GM20431 (cell line): ENCODE data around the gene AMACR.

Experiments
- in situ Hi-C: fragments of 300-500 bp; cut with MseI, MboI; formaldehyde crosslinking; loops from one replicate; pipeline ENCODE4 v1.15.0; 2020; ENCODE audit warnings: low sequenced_read_pairs; ENCODE audit not compliant: unreplicated experiment

AMACR gene

DNA sequence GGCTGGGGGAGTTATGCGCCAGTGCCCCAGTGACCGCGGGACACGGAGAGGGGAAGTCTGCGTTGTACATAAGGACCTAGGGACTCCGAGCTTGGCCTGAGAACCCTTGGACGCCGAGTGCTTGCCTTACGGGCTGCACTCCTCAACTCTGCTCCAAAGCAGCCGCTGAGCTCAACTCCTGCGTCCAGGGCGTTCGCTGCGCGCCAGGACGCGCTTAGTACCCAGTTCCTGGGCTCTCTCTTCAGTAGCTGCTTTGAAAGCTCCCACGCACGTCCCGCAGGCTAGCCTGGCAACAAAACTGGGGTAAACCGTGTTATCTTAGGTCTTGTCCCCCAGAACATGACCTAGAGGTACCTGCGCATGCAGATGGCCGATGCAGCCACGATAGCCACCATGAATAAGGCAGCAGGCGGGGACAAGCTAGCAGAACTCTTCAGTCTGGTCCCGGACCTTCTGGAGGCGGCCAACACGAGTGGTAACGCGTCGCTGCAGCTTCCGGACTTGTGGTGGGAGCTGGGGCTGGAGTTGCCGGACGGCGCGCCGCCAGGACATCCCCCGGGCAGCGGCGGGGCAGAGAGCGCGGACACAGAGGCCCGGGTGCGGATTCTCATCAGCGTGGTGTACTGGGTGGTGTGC lies 71.4 kb downstream of the AMACR start, which contains the start of gene RXFP3:
RXFP3 (plus strand) TSS at position 6 of the 636 bp plus-strand sequence; CDS start at position 361, 355 bp downstream.
- in situ Hi-C loops, result loop anchor here (25.0 kb wide), 2 partner anchors 349 to 499 kb away; partner anchors contain the start of gene TARS1
